GM18505 (cell line): ENCODE data around the gene GPR27.
A peak's percentile ranks its signal among the peaks of the same experiment; 100 is the strongest.

Source experiments
- ATAC-seq: cut with Tn5 transposase; IDR thresholded peaks from one replicate; pipeline ENCODE4 v1.9.1; 2021; ENCODE audit not compliant: unreplicated experiment
- POLR2A ChIP-seq: IDR thresholded peaks from 4 replicates; pipeline ENCODE4 v1.6.1; 2011; ENCODE audit warnings: borderline replicate concordance; ENCODE audit not compliant: insufficient read depth, insufficient read length; ENCODE audit errors: extremely low read depth

The GPR27 gene

GRCh38 chr3:71723452-71724170 is 30.0 kb upstream of the GPR27 start:
- TF ChIP-seq POLR2A, result no peak
- peak; percentile 40 for ATAC-seq

- ATAC-seq, result no peak
Observed at GRCh38 chr3:71724171-71724453, 29.5 kb upstream of the GPR27 start.

DNA sequence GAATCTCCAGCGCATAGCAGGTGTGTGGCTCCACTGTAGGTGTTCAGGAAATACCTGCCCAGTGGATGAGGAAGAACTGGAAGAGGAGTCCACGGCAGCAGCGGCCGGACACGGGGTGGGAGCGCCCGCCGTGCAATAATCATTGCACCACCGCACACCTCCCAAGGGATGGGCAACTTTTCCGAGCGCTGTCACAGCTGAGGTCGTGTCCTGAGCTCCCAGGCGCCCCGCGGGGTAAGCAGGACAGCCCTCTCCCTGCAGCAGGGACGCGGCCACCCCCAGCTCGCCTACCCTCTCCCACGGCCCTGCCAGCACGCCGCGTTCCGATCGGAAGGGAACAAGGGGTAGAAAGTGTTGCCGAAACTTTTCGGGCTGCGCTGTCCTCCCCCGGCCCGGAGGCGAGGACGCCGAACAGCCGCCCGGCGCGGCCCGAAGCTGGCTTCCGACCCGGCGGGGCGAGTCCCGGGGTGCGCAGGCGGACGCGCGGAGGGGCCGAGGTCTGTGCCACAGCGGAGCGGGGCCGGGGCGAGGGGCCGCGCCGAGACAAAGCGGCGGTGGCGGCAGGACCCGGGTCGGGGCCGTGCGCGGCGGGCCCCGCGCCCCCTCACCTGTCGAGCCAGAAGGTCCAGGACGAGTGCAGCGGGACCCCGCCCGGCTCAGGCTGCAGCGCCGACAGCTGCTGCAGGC is 28.9 kb upstream of the GPR27 start:
- ATAC-seq, result peak; percentile 50
- no peak for TF ChIP-seq POLR2A

More at GRCh38 chr3:71724171-71724453, 29.5 kb upstream of the GPR27 start:
- TF ChIP-seq POLR2A, result no peak

DNA sequence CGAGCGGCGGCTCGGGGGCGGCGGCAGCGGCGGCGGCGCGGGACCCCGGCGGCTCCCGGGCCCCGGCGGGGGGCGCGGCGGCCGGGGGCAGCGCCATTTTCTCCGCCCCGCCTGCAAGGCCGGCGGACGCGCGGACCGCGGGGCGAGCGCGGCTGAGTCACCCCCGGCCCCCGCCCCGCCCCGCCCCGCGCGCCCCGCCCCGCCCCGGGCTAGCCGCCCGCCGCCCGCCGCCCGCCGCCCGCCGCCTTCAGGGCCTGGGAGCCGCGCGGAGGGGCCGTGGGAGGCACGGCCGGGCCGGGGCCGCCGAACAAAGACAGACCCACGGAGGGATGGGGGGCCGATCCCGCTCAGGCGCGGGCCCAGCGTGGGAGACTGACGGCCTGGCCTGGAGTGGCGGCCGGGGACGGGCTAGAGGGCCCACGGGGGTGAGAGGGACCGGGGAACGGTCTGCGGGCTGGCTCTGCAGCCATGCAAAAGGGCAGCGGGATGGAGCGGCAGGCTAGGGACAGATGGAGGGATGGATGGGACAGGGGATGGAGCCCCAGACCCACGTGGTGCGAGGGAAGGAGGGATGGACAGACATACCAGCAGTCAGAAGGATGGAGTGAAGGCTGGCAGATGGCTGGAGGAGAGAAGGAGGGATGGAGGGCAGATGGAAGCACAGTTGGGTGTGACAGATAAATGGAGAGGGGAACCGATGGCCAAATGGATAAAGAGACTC is 28.2 kb upstream of the GPR27 start, which contains the start of gene EIF4E3:
TSS of gene EIF4E3 (minus strand) at position 132 of the 721 bp plus-strand sequence. CDS start at position 97, 35 bp downstream.
- ATAC-seq, result peak; percentile 43
- TF ChIP-seq POLR2A, result no peak

DNA sequence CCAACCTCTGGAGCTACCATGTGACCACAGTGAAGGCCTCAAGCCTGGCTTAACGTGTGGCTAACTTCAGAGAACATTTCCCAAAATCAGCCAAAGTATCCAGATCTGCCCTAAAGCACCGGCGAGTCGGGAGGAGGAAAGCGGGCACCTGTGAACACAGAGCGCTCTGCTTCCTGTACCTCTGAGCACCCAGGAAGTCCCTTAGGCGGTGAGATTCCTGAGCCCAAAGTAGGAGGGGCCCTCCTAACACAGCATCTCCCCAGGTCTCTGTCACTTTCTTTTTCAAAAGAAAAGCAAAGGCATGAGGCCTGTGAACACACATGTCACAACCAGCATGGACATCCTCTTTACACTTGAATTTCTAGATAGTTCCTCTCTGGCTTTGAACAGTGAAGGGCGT is 27.5 kb upstream of the GPR27 start:
- no peak for TF ChIP-seq POLR2A
- no peak for ATAC-seq

DNA sequence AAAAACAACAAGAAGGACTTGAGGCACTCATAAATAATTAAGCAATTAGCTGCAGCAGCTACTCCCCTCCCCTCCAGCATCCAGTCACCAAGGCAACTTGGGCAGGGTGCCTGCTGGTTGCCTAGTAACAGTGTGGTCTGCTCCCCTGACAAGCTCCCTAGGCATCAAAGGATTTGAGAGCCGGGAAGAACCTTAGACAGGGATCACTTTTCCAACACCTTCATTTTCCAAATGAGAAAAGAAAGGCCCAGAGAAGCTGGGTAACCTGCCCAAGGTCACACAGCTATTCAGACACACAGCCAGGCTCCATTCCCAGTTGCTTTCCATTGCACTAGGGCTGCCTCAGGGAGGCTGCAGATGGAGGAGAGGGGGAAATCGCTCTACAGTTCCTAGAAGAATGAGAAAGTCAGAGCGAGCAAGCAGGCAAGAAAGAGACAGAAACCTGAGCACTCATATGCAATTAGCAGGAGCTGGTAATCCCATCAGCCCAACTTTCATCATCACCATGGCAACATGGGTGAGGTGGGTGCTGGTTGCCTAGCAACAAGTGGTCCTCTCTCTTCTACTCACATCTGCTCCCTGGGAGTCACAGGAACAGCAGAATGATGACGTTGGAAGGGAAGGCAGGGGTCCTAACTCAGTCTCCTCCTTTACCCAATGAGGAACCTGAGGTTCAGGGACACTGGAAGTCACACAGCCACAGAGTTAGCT is 24.9 kb upstream of the GPR27 start:
- no peak for TF ChIP-seq POLR2A
- ATAC-seq, result no peak

- no peak for ATAC-seq
- no peak for TF ChIP-seq POLR2A
Observed at GRCh38 chr3:71732637-71733036, 21.0 kb upstream of the GPR27 start.

DNA sequence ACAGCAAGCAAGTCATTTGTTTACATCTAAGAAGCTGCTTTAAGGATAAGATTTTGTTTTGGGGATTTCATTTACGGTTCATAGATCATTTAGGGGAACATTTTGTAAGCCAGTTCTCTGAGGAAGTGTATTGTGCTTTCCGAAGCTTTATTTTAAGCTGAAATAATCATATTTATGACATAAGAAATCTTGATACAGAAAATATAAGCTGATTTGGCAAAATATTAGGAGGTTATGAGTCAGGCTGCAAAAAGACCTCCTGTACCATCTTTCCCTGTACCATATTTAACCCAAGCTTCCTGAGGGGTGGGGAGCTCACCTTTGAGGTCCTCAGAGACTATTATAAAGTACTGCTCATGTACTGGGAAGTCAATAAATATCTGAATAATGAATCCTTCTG is 20.3 kb upstream of the GPR27 start:
- ATAC-seq, result no peak

GRCh38 chr3:71734881-71735280 is 18.8 kb upstream of the GPR27 start:
- ATAC-seq, result no peak
- no peak for TF ChIP-seq POLR2A

More for the DNA sequence above, 20.3 kb upstream of the GPR27 start:
- no peak for TF ChIP-seq POLR2A

DNA sequence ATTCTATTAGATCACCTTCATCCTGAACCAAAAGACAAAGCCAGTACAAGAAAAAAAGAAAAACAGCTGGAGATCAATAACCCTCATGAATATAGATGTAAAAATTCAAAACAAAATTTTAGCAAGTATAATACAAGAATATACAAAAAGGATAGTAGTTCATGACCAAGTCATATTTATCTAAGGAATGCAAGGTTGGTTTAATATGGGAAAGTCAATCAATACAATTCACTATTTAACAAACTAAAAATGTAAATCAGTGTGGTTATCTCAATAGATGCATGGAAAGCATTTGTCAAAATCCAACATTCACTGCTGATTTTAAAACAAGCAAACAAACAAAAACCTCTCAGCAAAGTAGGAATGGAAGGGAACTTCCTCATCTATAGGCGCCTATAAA is 11.0 kb upstream of the GPR27 start:
- no peak for TF ChIP-seq POLR2A
- no peak for ATAC-seq

- no peak for ATAC-seq
- TF ChIP-seq POLR2A, result no peak
Observed at GRCh38 chr3:71744738-71745137, 8.9 kb upstream of the GPR27 start.

DNA sequence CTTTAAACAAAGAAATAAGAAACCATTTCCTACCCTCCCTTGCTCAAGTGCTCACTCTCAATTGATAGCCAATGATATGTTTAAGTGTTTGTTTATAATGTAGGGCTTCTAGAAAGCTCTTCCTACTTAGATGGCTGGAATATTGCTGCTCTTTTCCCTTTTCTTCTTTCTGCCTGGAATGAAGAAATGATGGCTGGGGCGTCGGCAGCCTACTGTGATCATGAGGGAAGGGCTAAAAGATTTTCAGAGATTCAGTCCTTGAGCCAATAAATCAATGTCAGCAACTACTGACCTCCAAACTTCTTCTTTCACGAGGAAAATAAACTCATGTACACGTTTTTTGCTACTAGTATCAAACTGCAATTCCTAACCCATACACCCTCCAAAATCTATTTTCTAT is 2.1 kb upstream of the GPR27 start:
- ATAC-seq, result no peak
- no peak for TF ChIP-seq POLR2A
